HG03342 (cell line): ENCODE data around the gene GCLM.
A peak's percentile ranks its signal among the peaks of the same experiment; 100 is the strongest.
"Not testable (repeated sequence)": the region's sequence is repeated elsewhere in the genome, so short reads cannot be mapped to it uniquely, and the experiment has no call there.

Experiments
- ATAC-seq: cut with Tn5 transposase; IDR thresholded peaks from one replicate; pipeline ENCODE4 v1.9.1; 2021; ENCODE audit warnings: mild to moderate bottlenecking, moderate library complexity; ENCODE audit not compliant: unreplicated experiment

The GCLM gene

GRCh38 chr1:93909146-93910050 is at the start of gene GCLM:
Gene GCLM, minus strand, starts transcription at chr1:93909430. Its CDS starts 267 bp downstream, at chr1:93909163.
- ATAC-seq = peak; percentile 94

- ATAC-seq = no peak
Observed at GRCh38 chr1:93958726-93959100, 49.5 kb upstream of the GCLM start.

GRCh38 chr1:93958032-93958725 is 48.9 kb upstream of the GCLM start:
- ATAC-seq = no peak

- ATAC-seq = no peak
Observed at GRCh38 chr1:93955765-93956164, 46.5 kb upstream of the GCLM start.

- not testable (repeated sequence) for ATAC-seq
Observed at GRCh38 chr1:93947002-93947686, 37.9 kb upstream of the GCLM start.

GRCh38 chr1:93938461-93939145 is 29.4 kb upstream of the GCLM start:
- ATAC-seq = no peak

GRCh38 chr1:93937997-93938396 is 28.8 kb upstream of the GCLM start:
- no peak for ATAC-seq

- ATAC-seq = no peak
Observed at GRCh38 chr1:93925206-93925605, 16.0 kb upstream of the GCLM start.

- no peak for ATAC-seq
Observed at GRCh38 chr1:93919780-93920179, 10.6 kb upstream of the GCLM start.

- no peak for ATAC-seq
Observed at GRCh38 chr1:93917302-93917701, 8.1 kb upstream of the GCLM start.

- not testable (repeated sequence) for ATAC-seq
Observed at GRCh38 chr1:93910880-93911279, 1.6 kb upstream of the GCLM start.

- no peak for ATAC-seq
Observed at GRCh38 chr1:93910305-93910704, 1.1 kb upstream of the GCLM start.

- peak; percentile 40 for ATAC-seq
Observed at GRCh38 chr1:93908394-93909145, 660 bp downstream of the GCLM start.

GRCh38 chr1:93907718-93908117 is 1.5 kb downstream of the GCLM start:
- no peak for ATAC-seq

- no peak for ATAC-seq
Observed at GRCh38 chr1:93906480-93906879, 2.8 kb downstream of the GCLM start.

GRCh38 chr1:93905734-93906133 is 3.5 kb downstream of the GCLM start:
- ATAC-seq = no peak

GRCh38 chr1:93905051-93905450 is 4.2 kb downstream of the GCLM start:
- ATAC-seq = no peak

- no peak for ATAC-seq
Observed at GRCh38 chr1:93904228-93904627, 5.0 kb downstream of the GCLM start.

- ATAC-seq = no peak
Observed at GRCh38 chr1:93900723-93901504, 8.3 kb downstream of the GCLM start.
